Activated CD8-positive, alpha-beta memory T cell treated with anti-CD3 and anti-CD28 coated beads for 4 hours (primary cell): ENCODE data around the gene FAM13A.
"Not testable (repeated sequence)": the region's sequence is repeated elsewhere in the genome, so short reads cannot be mapped to it uniquely, and the experiment has no call there.

ENCODE experiments used
- DNase-seq, 2 donors: peaks; one replicate each; pipeline ENCODE4 v3.0.0-alpha.2; 2020; ENCODE audit warnings: low read depth in 2 of 2

FAM13A gene

GRCh38 chr4:89056953-89057398 is at the start of gene FAM13A:
Gene FAM13A (minus strand): TSS chr4:89057185. CDS start chr4:89056964, 221 bp downstream.
- no peak for DNase-seq

- DNase-seq, result no peak
Measured at GRCh38 chr4:89105726-89106125, 48.7 kb upstream of the FAM13A start.

GRCh38 chr4:89101256-89102161 is 44.5 kb upstream of the FAM13A start:
- DNase-seq, result no peak

- DNase-seq, result no peak
Measured at GRCh38 chr4:89100853-89101252, 43.9 kb upstream of the FAM13A start.

- no peak for DNase-seq
Measured at GRCh38 chr4:89099471-89099870, 42.5 kb upstream of the FAM13A start.

- DNase-seq, result no peak
Measured at GRCh38 chr4:89099034-89099433, 42.0 kb upstream of the FAM13A start.

GRCh38 chr4:89078300-89078699 is 21.3 kb upstream of the FAM13A start:
- no peak for DNase-seq

GRCh38 chr4:89077761-89078160 is 20.8 kb upstream of the FAM13A start:
- no peak for DNase-seq

GRCh38 chr4:89072921-89073320 is 15.9 kb upstream of the FAM13A start:
- no peak for DNase-seq

GRCh38 chr4:89071311-89071710 is 14.3 kb upstream of the FAM13A start:
- DNase-seq, result no peak

GRCh38 chr4:89070041-89070440 is 13.1 kb upstream of the FAM13A start:
- no peak for DNase-seq

GRCh38 chr4:89069481-89069880 is 12.5 kb upstream of the FAM13A start:
- no peak for DNase-seq

GRCh38 chr4:89067417-89067816 is 10.4 kb upstream of the FAM13A start:
- DNase-seq, result no peak

GRCh38 chr4:89064848-89065247 is 7.9 kb upstream of the FAM13A start:
- DNase-seq, result no peak

GRCh38 chr4:89057844-89058243 is 859 bp upstream of the FAM13A start:
- DNase-seq, result not testable (repeated sequence)

- DNase-seq, result no peak
Measured at GRCh38 chr4:89056292-89056952, 563 bp downstream of the FAM13A start.

- no peak for DNase-seq
Measured at GRCh38 chr4:89055157-89056080, 1.6 kb downstream of the FAM13A start.

- DNase-seq, result no peak
Measured at GRCh38 chr4:89054627-89055026, 2.4 kb downstream of the FAM13A start.

GRCh38 chr4:89049853-89050252 is 7.1 kb downstream of the FAM13A start:
- DNase-seq, result no peak

- no peak for DNase-seq
Measured at GRCh38 chr4:89048906-89049601, 7.9 kb downstream of the FAM13A start.
